Epithelial cell of esophagus (primary cell): ENCODE results near the gene CD6.

Experiments used
- DNase-seq: peaks from one replicate; pipeline ENCODE4 v3.0.0; 2010; ENCODE audit warnings: low read depth
- H3K4me3 ChIP-seq: 2 replicates; pipeline ENCODE4 v1.5.1; 2011; ENCODE audit warnings: mild to moderate bottlenecking, low read length, control low read depth
- TF ChIP-seq, protein P1 (sequence below): IDR thresholded peaks from 2 replicates; pipeline ENCODE4 v1.5.1; 2011; ENCODE audit warnings: low read depth, mild to moderate bottlenecking, low read length, control low read depth, inconsistent platforms; ENCODE audit not compliant: insufficient read depth; ENCODE audit errors: missing control alignments

CD6 gene

GRCh38 chr11:61019037-61019831 is 47.8 kb downstream of the CD6 start:
- no peak overlapping the region for H3K4me3 ChIP-seq
- no peak for DNase-seq
- TF ChIP-seq, protein P1, sequence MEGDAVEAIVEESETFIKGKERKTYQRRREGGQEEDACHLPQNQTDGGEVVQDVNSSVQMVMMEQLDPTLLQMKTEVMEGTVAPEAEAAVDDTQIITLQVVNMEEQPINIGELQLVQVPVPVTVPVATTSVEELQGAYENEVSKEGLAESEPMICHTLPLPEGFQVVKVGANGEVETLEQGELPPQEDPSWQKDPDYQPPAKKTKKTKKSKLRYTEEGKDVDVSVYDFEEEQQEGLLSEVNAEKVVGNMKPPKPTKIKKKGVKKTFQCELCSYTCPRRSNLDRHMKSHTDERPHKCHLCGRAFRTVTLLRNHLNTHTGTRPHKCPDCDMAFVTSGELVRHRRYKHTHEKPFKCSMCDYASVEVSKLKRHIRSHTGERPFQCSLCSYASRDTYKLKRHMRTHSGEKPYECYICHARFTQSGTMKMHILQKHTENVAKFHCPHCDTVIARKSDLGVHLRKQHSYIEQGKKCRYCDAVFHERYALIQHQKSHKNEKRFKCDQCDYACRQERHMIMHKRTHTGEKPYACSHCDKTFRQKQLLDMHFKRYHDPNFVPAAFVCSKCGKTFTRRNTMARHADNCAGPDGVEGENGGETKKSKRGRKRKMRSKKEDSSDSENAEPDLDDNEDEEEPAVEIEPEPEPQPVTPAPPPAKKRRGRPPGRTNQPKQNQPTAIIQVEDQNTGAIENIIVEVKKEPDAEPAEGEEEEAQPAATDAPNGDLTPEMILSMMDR = no peak

DNA sequence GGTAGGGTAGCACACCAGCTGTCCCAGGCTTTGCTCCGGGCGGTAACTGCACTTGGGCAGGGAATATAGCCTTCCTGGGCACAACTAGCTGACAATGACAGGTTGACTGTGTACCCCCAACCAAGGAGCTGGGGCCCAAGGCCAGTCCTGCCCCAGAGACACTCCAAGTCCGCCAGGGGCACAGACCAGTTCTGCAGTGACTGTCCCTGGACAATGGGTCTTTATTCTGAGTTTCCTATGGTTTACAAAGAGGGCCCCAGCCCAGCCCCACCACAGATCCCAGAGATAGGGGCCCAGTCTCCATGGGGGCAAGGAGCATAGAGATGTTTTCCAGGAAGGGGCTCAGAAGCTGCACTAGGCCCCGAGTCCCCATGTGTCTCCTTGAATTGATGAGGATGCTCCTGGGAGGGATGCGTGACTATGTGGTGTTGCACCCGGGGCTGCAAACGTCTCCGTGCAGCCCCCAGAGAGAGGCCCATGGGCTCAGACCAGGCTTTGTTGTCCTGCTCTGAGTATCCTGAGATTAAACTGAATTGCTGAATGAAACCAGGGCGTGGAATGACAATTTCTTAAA is 48.4 kb downstream of the CD6 start:
- DNase-seq = no peak
- H3K4me3 ChIP-seq = no peak overlapping the region
- TF ChIP-seq, protein P1 = no peak

DNA sequence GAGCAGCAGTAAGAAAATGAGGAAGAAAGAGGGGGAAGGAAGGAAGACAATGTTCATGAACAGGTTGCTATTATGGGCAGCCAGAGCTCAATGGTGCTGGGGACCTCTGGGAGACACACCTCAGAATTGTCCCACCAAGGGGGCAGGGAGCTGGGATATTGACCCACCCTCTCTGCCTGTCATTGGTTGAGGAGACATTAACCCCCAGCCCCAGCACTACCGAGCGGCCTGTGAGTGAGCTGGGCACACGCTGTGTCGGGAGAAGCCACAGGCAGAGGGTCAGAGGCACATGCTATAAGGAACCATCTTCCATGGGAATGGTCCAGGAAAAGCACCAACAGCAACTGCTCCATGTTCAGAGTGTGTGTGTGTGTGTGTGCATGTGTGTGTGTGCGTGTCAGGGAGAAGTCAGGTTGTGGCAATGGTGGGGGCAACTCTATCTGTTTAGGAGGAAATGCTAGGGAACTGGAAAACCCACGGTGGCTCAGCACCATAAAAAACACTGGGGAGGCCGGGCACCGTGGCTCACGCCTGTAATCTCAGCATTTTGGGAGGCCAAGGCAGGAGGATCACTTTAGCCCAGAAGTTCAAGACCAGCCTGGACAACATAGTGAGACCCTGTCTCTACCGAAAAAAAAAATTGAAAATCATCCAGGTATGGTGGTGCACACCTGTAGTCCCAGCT is 49.2 kb downstream of the CD6 start:
- no peak overlapping the region for H3K4me3 ChIP-seq
- no peak for DNase-seq
- TF ChIP-seq, protein P1 = no peak

DNA sequence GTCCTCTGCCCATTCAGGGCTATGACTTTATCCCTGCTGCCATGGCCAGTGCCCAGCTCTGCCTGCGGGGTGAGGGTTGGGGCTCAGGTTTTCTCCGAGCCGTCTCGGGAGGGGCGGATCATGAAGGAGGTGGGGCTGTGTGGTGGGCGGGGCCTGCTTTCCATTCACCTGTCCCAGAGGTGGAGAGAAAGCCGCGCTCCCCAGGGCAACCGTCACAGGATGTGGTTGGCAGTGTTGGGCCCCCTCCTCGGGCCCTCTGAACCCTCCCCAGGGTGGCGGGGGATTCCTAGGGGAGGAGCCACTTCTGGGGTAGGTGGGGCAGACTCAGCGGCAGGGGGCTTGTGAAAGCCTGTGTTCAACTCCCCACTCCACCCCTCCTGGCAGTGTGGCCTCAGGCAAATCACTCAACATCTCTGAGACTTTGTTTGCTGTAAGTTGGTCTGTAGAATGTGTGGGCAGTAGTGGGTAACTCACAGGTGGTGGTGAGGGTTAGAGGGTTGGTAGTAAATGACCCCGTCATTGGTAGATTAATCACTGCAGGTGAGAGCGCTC is 50.3 kb downstream of the CD6 start:
- TF ChIP-seq, protein P1 = no peak
- DNase-seq = peak; percentile 38
- H3K4me3 ChIP-seq = no peak overlapping the region

- no peak overlapping the region for H3K4me3 ChIP-seq
- TF ChIP-seq, protein P1 = no peak
- peak; percentile 15 for DNase-seq
Measured at GRCh38 chr11:61022311-61023085, 51.0 kb downstream of the CD6 start.

GRCh38 chr11:61023086-61023965 is 51.8 kb downstream of the CD6 start:
- TF ChIP-seq, protein P1 = no peak
- no peak overlapping the region for H3K4me3 ChIP-seq
- no peak for DNase-seq
